Lower lobe of right lung (tissue), 2 donors: ENCODE data around the gene ABCB11. TPM values are rescaled to one million over a fixed set of nuclear protein-coding genes. Genes with fewer than 3 reads are reported as not detected.

Experiments used
- ATAC-seq, 2 donors: fragments of 200-7000 bp; cut with Tn5 transposase; one replicate each; pipeline ENCODE4 v1.9.1; 2020 to 2022; ENCODE audit warnings: mild to moderate bottlenecking in 2 of 2, moderate library complexity in 2 of 2
- DNase-seq: peaks from one replicate; pipeline ENCODE4 v3.0.0-alpha.2; 2020
- H3K27ac ChIP-seq: fragments of 200-600 bp; one replicate; pipeline ENCODE4 v1.8.0; 2022
- H3K27me3 ChIP-seq: fragments of 200-600 bp; one replicate; pipeline ENCODE4 v1.8.0; 2022; ENCODE audit warnings: low read depth
- H3K36me3 ChIP-seq: fragments of 200-600 bp; one replicate; pipeline ENCODE4 v1.8.0; 2022; ENCODE audit warnings: mild to moderate bottlenecking
- H3K4me1 ChIP-seq: fragments of 200-600 bp; one replicate; pipeline ENCODE4 v1.8.0; 2022
- H3K4me3 ChIP-seq: fragments of 200-600 bp; one replicate; pipeline ENCODE4 v1.8.0; 2022; ENCODE audit warnings: mild to moderate bottlenecking
- H3K9me3 ChIP-seq: fragments of 200-600 bp; one replicate; pipeline ENCODE4 v1.8.0; 2022
- intact Hi-C: fragments of 100-400 bp; cut with DNase I; formaldehyde crosslinking; loops from one replicate; pipeline ENCODE4 v1.11.0; 2022
- total RNA-seq: library from RNA; stranded (reverse); fragmentation: NEBNext Ultra II Directional; extraction: Animal tissue kit (Norgen Biotek cat#: 25700); gene quantifications from one replicate; pipeline ENCODE4 v1.2.1, GENCODE V29; 2021
- TF ChIP-seq, protein P1 (sequence below): fragments of 200-600 bp; IDR thresholded peaks from one replicate; pipeline ENCODE4 v1.8.0; 2022; ENCODE audit warnings: antibody characterized with exemption, mild to moderate bottlenecking
- donor health status: DM: no; HTN: yes; CAD: no; lungs with severe emphysema.

The ABCB11 gene
- total RNA-seq, 1 donor from 2014 or later, result 0.32 TPM

DNA sequence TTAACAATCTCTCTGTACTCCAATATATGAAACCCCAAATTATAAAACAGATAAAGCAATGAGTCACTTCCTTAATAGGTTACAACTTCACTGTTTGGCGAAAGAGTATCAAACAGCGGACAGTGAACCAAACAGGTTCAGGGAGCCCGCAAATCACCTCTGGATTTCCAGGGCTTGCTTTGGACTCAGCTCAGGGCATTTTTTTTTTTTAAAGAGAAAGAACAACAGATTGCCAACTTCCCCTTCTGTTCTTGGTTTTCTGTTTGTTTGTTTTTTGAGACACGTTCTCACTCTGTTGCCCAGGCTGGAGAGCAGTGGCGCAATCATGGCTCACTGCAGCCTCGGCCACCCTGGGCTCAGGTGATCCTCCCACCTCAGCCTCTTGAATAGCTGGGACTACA lies 52.7 kb downstream of the ABCB11 start:
- no peaks in the 10 kb centered on the region for H3K36me3 ChIP-seq
- H3K4me3 ChIP-seq, result no peak overlapping the region
- peak; percentile 50 for DNase-seq
- no peak for ATAC-seq
- TF ChIP-seq, protein P1, sequence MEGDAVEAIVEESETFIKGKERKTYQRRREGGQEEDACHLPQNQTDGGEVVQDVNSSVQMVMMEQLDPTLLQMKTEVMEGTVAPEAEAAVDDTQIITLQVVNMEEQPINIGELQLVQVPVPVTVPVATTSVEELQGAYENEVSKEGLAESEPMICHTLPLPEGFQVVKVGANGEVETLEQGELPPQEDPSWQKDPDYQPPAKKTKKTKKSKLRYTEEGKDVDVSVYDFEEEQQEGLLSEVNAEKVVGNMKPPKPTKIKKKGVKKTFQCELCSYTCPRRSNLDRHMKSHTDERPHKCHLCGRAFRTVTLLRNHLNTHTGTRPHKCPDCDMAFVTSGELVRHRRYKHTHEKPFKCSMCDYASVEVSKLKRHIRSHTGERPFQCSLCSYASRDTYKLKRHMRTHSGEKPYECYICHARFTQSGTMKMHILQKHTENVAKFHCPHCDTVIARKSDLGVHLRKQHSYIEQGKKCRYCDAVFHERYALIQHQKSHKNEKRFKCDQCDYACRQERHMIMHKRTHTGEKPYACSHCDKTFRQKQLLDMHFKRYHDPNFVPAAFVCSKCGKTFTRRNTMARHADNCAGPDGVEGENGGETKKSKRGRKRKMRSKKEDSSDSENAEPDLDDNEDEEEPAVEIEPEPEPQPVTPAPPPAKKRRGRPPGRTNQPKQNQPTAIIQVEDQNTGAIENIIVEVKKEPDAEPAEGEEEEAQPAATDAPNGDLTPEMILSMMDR, result no peak
- H3K27me3 ChIP-seq, result no peaks in the 10 kb centered on the region
- H3K9me3 ChIP-seq, result no peaks in the 10 kb centered on the region
- intact Hi-C loops, result no loop called here
- no peaks in the 10 kb centered on the region for H3K4me1 ChIP-seq
- H3K27ac ChIP-seq, result no peak overlapping the region

DNA sequence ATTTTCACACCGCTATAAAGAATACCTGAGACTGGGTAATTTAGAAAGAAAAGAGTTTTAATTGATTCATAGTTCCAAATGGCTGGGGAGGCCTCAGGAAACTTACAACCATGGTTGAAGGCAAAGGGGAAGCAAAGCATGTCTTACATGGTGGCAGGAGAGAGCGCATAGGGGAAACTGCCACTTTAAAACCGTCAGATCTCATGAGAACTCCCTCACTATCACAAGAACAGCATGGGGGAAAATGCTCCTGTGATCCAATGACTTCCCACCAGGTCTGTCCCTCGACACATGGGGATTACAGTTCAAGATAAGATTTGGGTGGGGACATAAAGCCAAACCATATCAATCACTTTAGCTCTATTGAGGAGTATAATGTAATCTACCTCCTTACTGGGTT lies 53.5 kb downstream of the ABCB11 start:
- Histone ChIP-seq H3K27me3 (no peaks in the 10 kb centered on the region), H3K4me3 (no peak overlapping the region), H3K9me3 (no peaks in the 10 kb centered on the region), H3K4me1 (no peaks in the 10 kb centered on the region), H3K36me3 (no peaks in the 10 kb centered on the region), H3K27ac (no peak overlapping the region)
- intact Hi-C loops, result no loop called here
- ATAC-seq, result no peak
- no peak for DNase-seq
- TF ChIP-seq, protein P1, result no peak

DNA sequence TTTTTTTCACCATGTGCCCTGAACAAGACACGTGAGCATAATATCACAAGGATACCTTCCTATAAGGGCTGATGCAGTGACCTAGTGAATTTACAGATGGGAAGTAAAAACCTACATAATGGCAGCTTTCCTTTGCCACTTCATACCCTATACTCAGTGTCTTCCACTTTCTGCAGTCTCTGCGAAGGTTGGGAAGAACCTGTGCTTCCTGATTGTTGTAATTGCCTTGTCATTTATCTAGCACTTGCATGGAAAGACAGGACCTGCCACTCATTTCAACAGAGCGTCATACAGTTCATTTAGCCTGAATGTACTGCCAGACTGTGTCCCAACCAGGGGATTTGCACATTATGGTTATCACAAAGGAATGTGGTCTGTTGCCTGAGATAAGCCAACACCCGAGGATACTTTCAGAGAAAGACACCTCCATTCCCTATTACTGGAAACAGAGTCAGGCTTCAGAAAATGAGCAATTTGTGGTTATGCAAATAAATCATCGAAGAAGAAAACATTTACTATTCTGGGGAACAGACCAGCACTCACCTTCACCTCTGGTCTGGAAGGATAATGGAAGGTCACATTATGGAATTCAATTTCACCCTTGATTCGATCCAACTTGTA lies 55.0 kb downstream of the ABCB11 start:
- Histone ChIP-seq H3K4me1 (no peaks in the 10 kb centered on the region), H3K27me3 (no peaks in the 10 kb centered on the region), H3K27ac (no peak overlapping the region), H3K4me3 (no peak overlapping the region), H3K9me3 (no peaks in the 10 kb centered on the region), H3K36me3 (no peaks in the 10 kb centered on the region)
- TF ChIP-seq, protein P1, result no peak
- ATAC-seq (no peak), DNase-seq (no peak)
- intact Hi-C loops, result no loop called here

DNA sequence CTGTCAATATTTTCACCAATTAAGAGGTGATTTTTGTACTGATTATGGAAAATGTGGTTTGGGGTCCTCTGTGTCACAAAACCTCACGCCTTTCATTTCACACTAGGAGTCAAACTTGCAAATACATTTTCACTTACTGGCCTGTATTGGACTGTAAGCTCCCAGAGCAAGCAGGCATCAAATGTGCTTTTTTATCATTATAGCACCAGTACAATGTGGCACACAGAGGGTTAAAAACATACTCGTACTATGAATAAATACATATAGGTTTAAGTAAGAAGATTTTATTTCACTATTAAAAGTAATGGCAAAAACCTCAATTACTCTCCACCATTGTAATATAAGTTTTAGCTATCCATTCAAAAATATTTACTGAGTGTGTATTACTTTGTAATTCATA lies 56.7 kb downstream of the ABCB11 start:
- intact Hi-C loops, result no loop called here
- no peak for DNase-seq
- TF ChIP-seq, protein P1, result no peak

DNA sequence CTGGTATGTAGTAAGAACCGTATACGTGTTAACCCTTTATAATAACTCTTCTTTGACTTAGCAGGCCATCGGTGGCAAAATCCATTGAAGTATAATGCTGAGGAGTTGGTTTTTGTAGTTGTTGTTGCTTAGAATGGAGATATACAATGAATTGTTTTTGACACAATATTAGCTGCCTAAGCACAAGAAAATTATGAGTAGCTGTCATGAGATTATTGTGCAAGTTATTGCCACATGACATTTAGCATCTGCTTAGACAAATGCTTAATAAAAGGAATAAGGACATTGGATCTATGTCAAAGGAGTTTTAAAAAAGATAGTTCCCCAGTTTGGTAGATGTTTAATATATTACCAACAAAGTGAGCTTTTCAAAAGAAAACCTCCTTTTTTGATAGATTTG lies 59.9 kb downstream of the ABCB11 start:
- peaks cover 5% of the 10 kb centered on the region for H3K4me1 ChIP-seq
- ATAC-seq, result peak in 1 of 2 donors; percentile 23
- no peak overlapping the region for H3K4me3 ChIP-seq
- no peaks in the 10 kb centered on the region for H3K9me3 ChIP-seq
- H3K36me3 ChIP-seq, result no peaks in the 10 kb centered on the region
- H3K27me3 ChIP-seq, result no peaks in the 10 kb centered on the region
- intact Hi-C loops, result no loop called here
- DNase-seq, result no peak
- H3K27ac ChIP-seq, result peak overlapping the region; percentile 18
- TF ChIP-seq, protein P1, result no peak

More for the DNA sequence above, 56.7 kb downstream of the ABCB11 start:
- ATAC-seq, result no peak
- Histone ChIP-seq H3K4me3 (no peak overlapping the region), H3K36me3 (no peaks in the 10 kb centered on the region), H3K27ac (no peak overlapping the region), H3K4me1 (peaks cover 5% of the 10 kb centered on the region), H3K9me3 (no peaks in the 10 kb centered on the region), H3K27me3 (no peaks in the 10 kb centered on the region)
